ENCODE measurements around the gene FBXO17. TPM values are rescaled to one million over a fixed set of nuclear protein-coding genes. Genes with fewer than 3 reads are reported as not detected.
"Not testable (repeated sequence)": the region's sequence is repeated elsewhere in the genome, so short reads cannot be mapped to it uniquely, and the experiment has no call there.

FBXO17 gene
- total RNA-seq, 1 experiment from 2014 or later = not detected

DNA sequence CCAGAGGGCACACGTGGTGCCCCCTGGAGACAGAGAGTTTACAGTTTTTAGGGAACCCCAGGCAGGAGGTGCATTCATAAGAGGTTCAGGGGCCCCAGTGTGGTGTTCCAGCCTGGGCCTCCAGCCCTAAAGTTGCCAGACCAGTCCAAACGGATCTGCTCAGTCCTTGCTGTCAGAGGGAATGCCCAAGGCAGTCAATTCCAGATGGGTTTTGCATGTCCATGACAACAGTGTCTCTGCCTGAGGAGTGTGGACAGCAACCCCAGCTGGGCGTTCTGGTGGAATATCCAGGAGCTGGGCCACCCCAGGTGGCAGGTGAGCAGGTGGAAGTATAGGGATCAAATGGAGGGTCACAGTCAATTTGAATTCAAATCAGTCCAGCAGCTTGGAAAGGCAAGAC, 31.6 kb upstream of the FBXO17 start:
- Histone ChIP-seq H3K4me3 (ENCODE audit: low read length) (no peak overlapping the region), H3K27ac (ENCODE audit: low read length) (no peak overlapping the region), H3K9ac (ENCODE audit: low read length) (no peak overlapping the region), H3K27me3 (ENCODE audit: low read length) (no peaks in the 10 kb centered on the region), H3K9me2 (replicated peaks; ENCODE audit: insufficient read depth, low read length) (no peaks in the 10 kb centered on the region), H3K4me2 (ENCODE audit: low read depth, low read length, poor library complexity, severe bottlenecking) (no peak overlapping the region), H2AFZ (ENCODE audit: low read length) (no peak overlapping the region), H4K20me1 (ENCODE audit: insufficient read depth, low read depth, low read length) (no peaks in the 10 kb centered on the region), H3K36me3 (ENCODE audit: insufficient read depth, low read length) (no peaks in the 10 kb centered on the region), H3K4me1 (ENCODE audit: low read length) (no peaks in the 10 kb centered on the region), H3K9me3 (ENCODE audit: low read length) (no peaks in the 10 kb centered on the region), H3K79me2 (ENCODE audit: low read length) (no peaks in the 10 kb centered on the region)
- no peak for DNase-seq

DNA sequence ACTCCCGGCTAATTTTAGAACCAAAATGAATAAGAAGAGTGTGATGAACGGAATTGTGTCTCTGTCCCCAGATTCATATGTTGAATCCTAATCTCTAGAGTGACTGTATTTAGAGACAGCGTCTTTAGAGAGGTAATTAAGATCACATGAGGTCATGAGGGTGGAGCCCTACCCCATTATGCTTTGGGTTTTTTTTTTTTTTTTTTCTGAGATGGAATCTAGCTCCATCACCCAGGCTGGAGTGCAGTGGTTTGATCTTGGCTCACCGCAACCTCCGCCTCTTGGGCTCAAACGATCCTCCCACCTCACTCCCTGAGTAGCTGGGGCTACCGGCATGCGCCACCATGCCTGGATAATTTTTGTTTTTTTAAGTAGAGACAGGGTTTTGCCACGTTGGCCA, 28.9 kb upstream of the FBXO17 start:
- H3K79me2 ChIP-seq (ENCODE audit: low read length) = no peaks in the 10 kb centered on the region
- H3K4me3 ChIP-seq (ENCODE audit: low read length) = no peak overlapping the region
- H3K27me3 ChIP-seq (ENCODE audit: low read length) = no peaks in the 10 kb centered on the region
- H3K9me2 ChIP-seq (replicated peaks; ENCODE audit: insufficient read depth, low read length) = no peaks in the 10 kb centered on the region
- no peaks in the 10 kb centered on the region for H3K9me3 ChIP-seq (ENCODE audit: low read length)
- no peak overlapping the region for H3K4me2 ChIP-seq (ENCODE audit: low read depth, low read length, poor library complexity, severe bottlenecking)
- no peak overlapping the region for H3K9ac ChIP-seq (ENCODE audit: low read length)
- no peaks in the 10 kb centered on the region for H4K20me1 ChIP-seq (ENCODE audit: insufficient read depth, low read depth, low read length)
- no peak overlapping the region for H2AFZ ChIP-seq (ENCODE audit: low read length)
- DNase-seq = no peak
- H3K27ac ChIP-seq (ENCODE audit: low read length) = no peak overlapping the region
- no peaks in the 10 kb centered on the region for H3K36me3 ChIP-seq (ENCODE audit: insufficient read depth, low read length)
- H3K4me1 ChIP-seq (ENCODE audit: low read length) = no peaks in the 10 kb centered on the region

DNA sequence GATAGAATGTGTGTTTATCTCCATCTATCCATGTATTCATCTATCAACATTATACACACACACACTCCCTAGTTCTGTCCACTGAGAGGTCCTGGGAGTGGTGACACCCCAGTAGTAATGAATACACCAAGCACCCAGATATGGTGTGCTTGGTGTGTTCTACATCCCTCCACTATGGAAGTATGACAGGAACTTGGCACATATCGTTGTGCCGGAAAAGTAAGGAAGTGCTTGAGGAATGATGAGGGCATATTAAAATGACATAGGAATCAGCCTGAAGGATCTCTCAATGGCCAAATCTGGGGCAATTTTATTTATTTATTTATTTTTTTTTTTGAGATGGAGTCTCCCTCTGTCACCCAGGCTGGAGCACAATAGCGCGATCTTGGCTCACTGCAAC, 28.3 kb upstream of the FBXO17 start:
- Histone ChIP-seq H3K4me3 (ENCODE audit: low read length) (no peak overlapping the region), H3K9ac (ENCODE audit: low read length) (no peak overlapping the region), H3K9me2 (replicated peaks; ENCODE audit: insufficient read depth, low read length) (no peaks in the 10 kb centered on the region), H3K27me3 (ENCODE audit: low read length) (no peaks in the 10 kb centered on the region), H3K9me3 (ENCODE audit: low read length) (no peaks in the 10 kb centered on the region), H3K27ac (ENCODE audit: low read length) (no peak overlapping the region), H3K4me2 (ENCODE audit: low read depth, low read length, poor library complexity, severe bottlenecking) (no peak overlapping the region), H2AFZ (ENCODE audit: low read length) (no peak overlapping the region), H3K36me3 (ENCODE audit: insufficient read depth, low read length) (no peaks in the 10 kb centered on the region), H4K20me1 (ENCODE audit: insufficient read depth, low read depth, low read length) (no peaks in the 10 kb centered on the region), H3K4me1 (ENCODE audit: low read length) (no peaks in the 10 kb centered on the region), H3K79me2 (ENCODE audit: low read length) (no peaks in the 10 kb centered on the region)
- no peak for DNase-seq

DNA sequence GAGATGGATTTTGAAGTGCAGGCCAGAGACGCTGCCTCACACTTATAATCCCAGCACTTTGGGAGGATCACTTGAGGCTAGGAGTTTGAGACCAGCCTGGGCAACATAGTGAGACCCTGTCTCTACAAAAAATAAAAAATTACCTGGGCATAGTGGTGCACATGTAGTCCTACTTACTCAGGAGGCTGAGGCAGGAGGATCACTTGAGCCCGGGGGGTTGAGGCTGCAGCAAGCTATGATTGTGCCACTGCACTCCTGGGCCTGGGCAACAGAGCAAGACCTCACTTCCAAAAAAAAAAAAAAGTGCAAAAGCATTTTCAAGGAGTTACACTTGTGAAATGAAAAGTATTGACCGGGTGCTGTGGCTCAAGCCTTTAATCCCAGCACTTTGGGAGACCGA, 27.6 kb upstream of the FBXO17 start:
- Histone ChIP-seq H3K9me3 (ENCODE audit: low read length) (no peaks in the 10 kb centered on the region), H2AFZ (ENCODE audit: low read length) (no peak overlapping the region), H3K9me2 (replicated peaks; ENCODE audit: insufficient read depth, low read length) (no peaks in the 10 kb centered on the region), H3K4me2 (ENCODE audit: low read depth, low read length, poor library complexity, severe bottlenecking) (no peak overlapping the region), H4K20me1 (ENCODE audit: insufficient read depth, low read depth, low read length) (no peaks in the 10 kb centered on the region), H3K4me3 (ENCODE audit: low read length) (no peak overlapping the region), H3K36me3 (ENCODE audit: insufficient read depth, low read length) (no peaks in the 10 kb centered on the region), H3K27me3 (ENCODE audit: low read length) (no peaks in the 10 kb centered on the region), H3K9ac (ENCODE audit: low read length) (no peak overlapping the region), H3K27ac (ENCODE audit: low read length) (no peak overlapping the region), H3K79me2 (ENCODE audit: low read length) (no peaks in the 10 kb centered on the region), H3K4me1 (ENCODE audit: low read length) (no peaks in the 10 kb centered on the region)
- DNase-seq = no peak

DNA sequence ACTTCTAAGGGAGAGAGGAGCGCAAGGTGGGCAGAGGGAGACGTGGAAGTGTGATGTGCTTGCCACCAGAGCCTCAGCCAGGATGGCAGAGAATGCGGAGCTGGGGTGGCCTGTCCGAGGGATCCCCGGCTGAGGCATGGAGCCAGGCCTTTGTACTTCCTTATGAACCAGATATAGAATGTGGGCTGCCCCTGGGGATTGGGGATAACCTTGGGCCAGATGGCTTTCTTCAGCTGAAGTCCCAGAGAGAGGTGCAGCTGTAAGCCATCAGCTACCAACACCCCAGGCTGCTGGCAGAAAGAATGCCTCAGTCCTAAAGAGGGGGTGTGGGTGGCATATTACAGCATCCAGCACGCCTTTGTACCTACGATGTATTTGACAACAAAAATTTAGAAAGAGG, 25.5 kb upstream of the FBXO17 start:
- H3K9ac ChIP-seq (ENCODE audit: low read length) = no peak overlapping the region
- no peaks in the 10 kb centered on the region for H3K36me3 ChIP-seq (ENCODE audit: insufficient read depth, low read length)
- H3K4me3 ChIP-seq (ENCODE audit: low read length) = no peak overlapping the region
- no peaks in the 10 kb centered on the region for H3K27me3 ChIP-seq (ENCODE audit: low read length)
- H3K9me3 ChIP-seq (ENCODE audit: low read length) = no peaks in the 10 kb centered on the region
- no peak for DNase-seq
- H3K4me1 ChIP-seq (ENCODE audit: low read length) = no peaks in the 10 kb centered on the region
- no peaks in the 10 kb centered on the region for H3K9me2 ChIP-seq (replicated peaks; ENCODE audit: insufficient read depth, low read length)
- no peak overlapping the region for H3K4me2 ChIP-seq (ENCODE audit: low read depth, low read length, poor library complexity, severe bottlenecking)
- no peaks in the 10 kb centered on the region for H4K20me1 ChIP-seq (ENCODE audit: insufficient read depth, low read depth, low read length)
- no peaks in the 10 kb centered on the region for H3K79me2 ChIP-seq (ENCODE audit: low read length)
- no peak overlapping the region for H3K27ac ChIP-seq (ENCODE audit: low read length)
- no peak overlapping the region for H2AFZ ChIP-seq (ENCODE audit: low read length)

DNA sequence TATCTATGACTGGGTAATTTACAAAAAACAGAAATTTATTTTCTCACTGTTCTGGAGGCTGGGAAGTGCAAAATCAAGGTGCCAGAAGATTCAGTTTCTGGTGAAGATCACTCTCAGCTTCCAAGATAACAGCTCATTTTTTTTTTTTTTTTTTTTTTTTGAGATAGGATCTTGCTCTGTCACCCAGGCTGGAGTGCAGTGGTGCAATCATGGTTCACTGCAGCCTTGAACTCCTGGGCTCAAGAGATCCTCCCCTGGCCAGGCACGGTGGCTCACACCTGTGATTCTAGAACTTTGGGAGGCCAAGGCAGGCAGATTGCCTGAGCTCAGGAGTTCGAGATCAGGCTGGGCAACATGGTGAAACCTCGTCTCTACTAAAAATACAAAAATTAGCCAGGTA, 22.0 kb upstream of the FBXO17 start:
- not testable (repeated sequence) for H3K4me3 ChIP-seq (ENCODE audit: low read length); H3K36me3 ChIP-seq (ENCODE audit: insufficient read depth, low read length); H3K79me2 ChIP-seq (ENCODE audit: low read length); H3K9ac ChIP-seq (ENCODE audit: low read length); H3K9me3 ChIP-seq (ENCODE audit: low read length); H3K9me2 ChIP-seq (replicated peaks; ENCODE audit: insufficient read depth, low read length); H2AFZ ChIP-seq (ENCODE audit: low read length); H3K27ac ChIP-seq (ENCODE audit: low read length); H3K4me1 ChIP-seq (ENCODE audit: low read length); H3K27me3 ChIP-seq (ENCODE audit: low read length); DNase-seq; H3K4me2 ChIP-seq (ENCODE audit: low read depth, low read length, poor library complexity, severe bottlenecking); H4K20me1 ChIP-seq (ENCODE audit: insufficient read depth, low read depth, low read length)

DNA sequence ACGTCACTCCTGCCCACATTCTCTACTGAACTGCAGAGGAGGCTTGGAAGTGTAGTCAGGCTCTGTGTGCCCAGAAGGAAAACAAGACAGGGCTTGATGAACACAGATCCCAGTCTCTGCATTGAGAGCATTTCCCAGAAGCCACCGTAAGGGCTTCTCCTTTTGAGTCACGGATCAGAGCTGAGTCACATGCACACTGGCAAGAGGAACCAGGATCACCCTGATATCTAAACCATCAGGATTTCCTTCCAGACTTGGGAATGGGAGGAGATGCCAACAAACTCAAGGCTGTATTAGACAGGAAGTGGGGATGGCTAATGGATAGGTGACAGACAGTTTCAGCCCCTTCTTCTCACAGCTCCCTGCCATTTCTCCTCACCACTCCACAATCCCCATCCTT, 17.7 kb upstream of the FBXO17 start:
- Histone ChIP-seq H3K4me2 (ENCODE audit: low read depth, low read length, poor library complexity, severe bottlenecking) (no peak overlapping the region), H4K20me1 (ENCODE audit: insufficient read depth, low read depth, low read length) (no peaks in the 10 kb centered on the region), H3K4me3 (ENCODE audit: low read length) (no peak overlapping the region), H3K79me2 (ENCODE audit: low read length) (no peaks in the 10 kb centered on the region), H2AFZ (ENCODE audit: low read length) (no peak overlapping the region), H3K27me3 (ENCODE audit: low read length) (no peaks in the 10 kb centered on the region), H3K9me2 (replicated peaks; ENCODE audit: insufficient read depth, low read length) (no peaks in the 10 kb centered on the region), H3K9me3 (ENCODE audit: low read length) (no peaks in the 10 kb centered on the region), H3K36me3 (ENCODE audit: insufficient read depth, low read length) (no peaks in the 10 kb centered on the region), H3K4me1 (ENCODE audit: low read length) (no peaks in the 10 kb centered on the region), H3K9ac (ENCODE audit: low read length) (no peak overlapping the region), H3K27ac (ENCODE audit: low read length) (no peak overlapping the region)
- no peak for DNase-seq

DNA sequence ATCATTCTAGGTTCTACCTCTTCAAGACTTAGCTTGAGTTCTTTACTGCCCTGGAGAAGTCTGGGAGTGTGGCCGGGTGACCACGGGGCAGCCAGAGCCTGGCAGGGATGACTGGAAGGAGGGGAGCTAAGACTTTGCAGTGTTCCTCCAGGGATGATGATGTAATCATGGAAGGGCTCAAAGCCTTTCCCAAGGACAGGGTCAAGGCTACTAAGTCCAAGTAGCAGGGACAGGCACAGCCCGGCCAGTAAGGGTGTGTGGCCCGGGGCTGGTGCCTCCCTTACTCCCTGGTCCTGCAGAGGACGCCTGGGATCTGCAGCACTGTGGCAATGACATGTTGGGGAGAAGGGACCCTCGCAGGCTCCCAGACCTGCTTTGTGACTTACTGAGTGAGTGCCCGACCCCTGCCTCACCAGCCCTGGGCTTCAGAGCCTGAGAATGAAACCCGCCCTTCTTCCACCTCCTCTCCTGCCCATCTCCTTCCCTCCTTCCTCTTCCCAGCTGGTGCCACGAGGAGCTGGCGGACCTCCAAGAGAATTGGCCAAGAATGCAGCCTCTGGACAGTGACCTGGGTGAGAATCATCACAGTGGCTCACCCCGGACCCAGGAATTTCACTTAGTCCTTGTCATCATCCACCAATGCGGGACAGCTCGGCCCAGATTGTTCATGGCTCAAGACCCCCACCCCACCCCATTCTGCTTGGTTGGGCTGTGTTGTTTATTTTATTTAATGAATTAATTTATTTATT, 15.6 kb upstream of the FBXO17 start:
- Histone ChIP-seq H2AFZ (ENCODE audit: low read length) (no peak overlapping the region), H3K4me2 (ENCODE audit: low read depth, low read length, poor library complexity, severe bottlenecking) (no peak overlapping the region), H3K4me1 (ENCODE audit: low read length) (no peaks in the 10 kb centered on the region), H3K79me2 (ENCODE audit: low read length) (no peaks in the 10 kb centered on the region), H3K4me3 (ENCODE audit: low read length) (no peak overlapping the region), H4K20me1 (ENCODE audit: insufficient read depth, low read depth, low read length) (no peaks in the 10 kb centered on the region), H3K9ac (ENCODE audit: low read length) (no peak overlapping the region), H3K27ac (ENCODE audit: low read length) (no peak overlapping the region), H3K36me3 (ENCODE audit: insufficient read depth, low read length) (no peaks in the 10 kb centered on the region), H3K9me2 (replicated peaks; ENCODE audit: insufficient read depth, low read length) (no peaks in the 10 kb centered on the region), H3K27me3 (ENCODE audit: low read length) (no peaks in the 10 kb centered on the region), H3K9me3 (ENCODE audit: low read length) (no peaks in the 10 kb centered on the region)
- DNase-seq = no peak

DNA sequence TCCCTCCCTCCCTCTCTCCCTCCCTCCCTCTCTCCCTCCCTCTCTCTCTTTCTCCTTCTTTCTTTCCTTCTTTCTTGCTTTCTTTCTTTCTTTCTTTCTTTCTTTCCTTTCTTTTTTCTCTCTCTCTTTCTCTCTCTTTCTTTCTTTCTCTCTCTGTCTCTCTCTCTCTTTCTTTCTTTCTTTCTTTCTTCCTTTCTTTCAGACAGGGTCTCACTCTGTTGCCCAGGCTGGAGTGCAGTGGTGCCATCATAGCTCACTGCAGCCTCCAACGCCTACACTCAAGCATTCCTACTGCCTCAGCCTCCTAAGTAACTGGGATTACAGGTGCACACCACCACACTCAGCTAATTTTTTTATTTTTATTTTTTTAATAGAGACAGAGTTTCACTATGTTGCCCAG, 14.1 kb upstream of the FBXO17 start:
- H3K4me1 ChIP-seq (ENCODE audit: low read length); H3K79me2 ChIP-seq (ENCODE audit: low read length); H2AFZ ChIP-seq (ENCODE audit: low read length); H3K9me2 ChIP-seq (replicated peaks; ENCODE audit: insufficient read depth, low read length); H3K36me3 ChIP-seq (ENCODE audit: insufficient read depth, low read length); H3K4me2 ChIP-seq (ENCODE audit: low read depth, low read length, poor library complexity, severe bottlenecking); H3K4me3 ChIP-seq (ENCODE audit: low read length); H3K27me3 ChIP-seq (ENCODE audit: low read length); H3K9me3 ChIP-seq (ENCODE audit: low read length); H3K27ac ChIP-seq (ENCODE audit: low read length); DNase-seq; H4K20me1 ChIP-seq (ENCODE audit: insufficient read depth, low read depth, low read length); H3K9ac ChIP-seq (ENCODE audit: low read length): not testable (repeated sequence)
